HG03521 (cell line): ENCODE measurements around the gene GEMIN4.
"Not testable (repeated sequence)": the region's sequence is repeated elsewhere in the genome, so short reads cannot be mapped to it uniquely, and the experiment has no call there.

Experiments
- ATAC-seq: cut with Tn5 transposase; IDR thresholded peaks from one replicate; pipeline ENCODE4 v1.9.1; 2021; ENCODE audit warnings: mild to moderate bottlenecking, moderate library complexity; ENCODE audit not compliant: unreplicated experiment

Gene GEMIN4

DNA sequence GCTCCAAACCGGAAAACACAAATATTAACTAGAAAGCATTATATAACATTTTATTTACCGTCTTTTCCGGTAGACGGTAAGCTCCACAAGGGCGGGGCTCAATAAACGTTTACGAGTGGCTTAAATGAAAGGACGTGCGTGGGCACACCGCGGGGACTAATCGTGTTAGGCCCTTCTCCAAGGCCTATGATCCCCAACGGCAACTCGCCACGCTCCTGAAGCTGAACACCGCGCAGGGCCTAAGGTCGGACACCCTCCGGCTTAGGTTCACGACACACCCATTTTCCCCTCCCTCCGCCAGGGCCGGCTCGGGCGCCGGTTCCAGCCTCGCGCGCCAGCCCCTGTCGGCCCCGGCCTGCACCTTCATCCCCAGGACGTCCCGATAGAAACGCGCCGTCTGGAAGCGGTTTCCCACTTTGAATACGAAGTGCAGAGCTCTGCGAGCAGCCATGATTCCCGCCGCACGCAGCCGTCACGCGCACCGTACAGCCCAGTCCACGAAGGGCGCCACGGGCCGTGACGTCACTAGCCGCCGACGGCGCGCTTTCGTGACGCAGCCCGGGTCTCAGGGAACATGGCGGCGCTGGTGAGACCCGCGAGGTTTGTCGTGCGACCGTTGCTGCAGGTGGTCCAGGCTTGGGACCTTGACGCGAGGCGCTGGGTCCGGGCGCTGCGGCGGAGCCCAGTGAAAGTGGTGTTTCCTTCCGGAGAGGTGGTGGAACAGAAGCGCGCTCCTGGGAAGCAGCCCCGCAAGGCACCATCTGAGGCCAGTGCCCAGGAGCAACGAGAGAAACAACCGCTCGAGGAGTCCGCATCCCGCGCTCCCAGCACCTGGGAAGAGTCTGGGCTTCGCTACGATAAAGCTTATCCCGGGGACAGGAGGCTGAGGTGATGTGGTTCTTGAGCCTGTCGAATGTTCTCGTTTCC lies 30.0 kb upstream of the GEMIN4 start, which contains the start of the genes GLOD4 and MRM3:
TSS of gene GLOD4 (minus strand) at position 476 of the 927 bp plus-strand sequence. CDS start at position 451, 25 bp downstream.
TSS of gene MRM3 (plus strand) at position 549 of the 927 bp plus-strand sequence. CDS start at position 575, 26 bp downstream.
- ATAC-seq, result peak; percentile 89

DNA sequence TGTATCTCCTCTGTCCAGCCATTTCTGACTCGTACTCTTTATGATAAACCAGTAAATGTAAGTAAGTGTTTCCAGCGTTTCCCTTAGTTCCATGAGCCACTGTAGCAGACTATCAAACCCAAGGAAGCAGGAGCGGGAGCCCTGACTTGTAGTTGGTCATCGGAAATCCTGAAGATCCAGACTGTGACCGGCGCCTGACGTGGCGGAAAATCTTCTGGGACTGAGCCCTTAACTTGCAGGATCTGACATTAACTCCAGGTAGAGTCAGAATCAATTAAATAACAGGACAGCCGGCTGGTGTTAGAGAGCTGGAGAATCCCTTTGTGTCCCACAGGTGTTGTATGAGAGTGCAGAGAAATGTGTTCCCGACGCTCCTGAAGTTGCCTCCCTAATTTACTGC lies 26.0 kb upstream of the GEMIN4 start:
- no peak for ATAC-seq

DNA sequence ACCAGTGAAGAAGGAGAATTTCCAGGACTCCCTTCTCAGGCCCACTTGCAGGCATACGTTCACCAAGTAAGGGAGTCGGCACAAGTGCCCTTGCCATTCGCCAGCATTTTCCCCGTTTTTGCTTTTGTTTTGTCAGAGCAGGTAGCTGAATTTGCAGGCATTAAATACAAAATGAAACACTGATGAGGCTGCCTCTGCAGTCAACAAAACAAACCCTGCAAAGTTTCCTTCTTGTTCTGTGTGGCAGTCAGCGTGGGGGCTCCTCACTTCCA lies 22.2 kb upstream of the GEMIN4 start:
- no peak for ATAC-seq

DNA sequence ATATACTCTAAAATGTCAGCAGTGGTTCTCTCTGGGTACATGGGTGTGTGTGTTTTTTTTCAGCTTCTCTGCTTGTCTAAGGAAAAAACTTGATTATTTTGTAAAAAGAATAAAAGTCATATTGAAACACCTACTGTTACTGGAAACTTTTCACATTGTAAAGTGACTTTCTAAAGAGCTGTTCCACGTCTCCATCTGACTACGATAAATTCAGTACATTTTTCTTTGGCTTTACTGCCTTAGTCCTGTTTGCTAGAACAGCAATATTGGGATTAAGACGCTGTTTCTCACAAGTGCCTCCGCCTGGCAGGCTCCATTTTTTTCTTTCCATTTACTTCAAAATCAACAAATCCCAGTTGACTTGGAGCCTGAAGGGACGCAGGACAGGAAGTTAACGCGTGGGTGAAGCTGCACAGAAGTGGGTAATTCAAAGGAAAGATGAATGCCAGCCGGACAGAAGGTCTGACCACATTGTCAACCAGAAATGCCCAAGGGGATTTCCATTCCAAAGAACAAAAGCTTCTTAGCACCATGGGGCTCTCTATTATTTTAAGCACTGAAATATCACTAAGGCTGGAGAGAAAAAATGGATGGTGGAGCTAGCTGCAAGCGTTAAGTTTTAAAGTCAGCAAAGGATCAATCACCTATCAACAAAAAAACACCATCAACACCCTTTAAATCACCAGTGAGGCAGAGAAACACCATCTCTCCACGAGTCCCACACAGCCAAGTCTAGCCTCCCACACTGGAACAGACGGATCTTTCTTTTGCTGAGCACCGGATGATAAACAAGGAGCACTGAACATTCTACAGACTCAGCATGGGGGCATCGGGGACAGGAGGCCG lies 21.6 kb upstream of the GEMIN4 start:
- ATAC-seq, result no peak

DNA sequence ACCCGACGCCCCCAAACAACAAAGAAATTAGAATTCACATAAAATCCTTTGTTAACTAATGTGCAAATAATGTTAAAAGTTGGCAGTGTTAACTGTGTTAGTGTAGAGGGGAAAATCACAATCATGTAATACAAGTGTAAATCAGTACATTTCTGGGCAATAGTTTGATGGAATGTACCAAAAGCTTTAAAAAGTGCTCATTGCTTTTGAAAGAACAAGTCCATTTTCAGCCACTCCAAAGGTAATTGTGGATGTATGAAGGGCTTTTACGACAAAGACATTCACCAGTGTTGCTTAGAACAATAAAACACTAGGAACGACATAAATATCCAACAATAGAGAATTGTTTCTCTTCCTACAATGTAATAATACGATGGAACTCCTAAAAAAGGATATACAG lies 21.0 kb upstream of the GEMIN4 start:
- ATAC-seq, result no peak

DNA sequence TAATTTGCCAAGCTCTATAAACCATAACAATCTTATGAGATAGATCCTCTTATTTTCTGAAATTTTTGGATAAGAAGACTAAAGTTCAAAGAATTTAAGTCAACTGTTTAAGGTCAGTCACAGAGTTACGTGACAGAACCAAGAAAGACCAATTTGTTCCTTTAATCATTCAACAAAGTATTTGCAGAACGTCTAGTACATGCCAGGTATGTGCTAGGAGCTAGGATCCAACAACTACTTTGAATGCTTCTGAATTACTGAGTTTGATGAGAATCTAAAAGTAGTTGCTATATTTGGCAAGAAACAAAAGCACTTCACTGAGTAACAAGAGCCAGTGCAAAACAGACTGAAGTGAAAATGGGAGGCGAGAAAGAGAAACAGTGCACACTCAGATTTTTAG lies 15.0 kb upstream of the GEMIN4 start:
- ATAC-seq, result no peak

DNA sequence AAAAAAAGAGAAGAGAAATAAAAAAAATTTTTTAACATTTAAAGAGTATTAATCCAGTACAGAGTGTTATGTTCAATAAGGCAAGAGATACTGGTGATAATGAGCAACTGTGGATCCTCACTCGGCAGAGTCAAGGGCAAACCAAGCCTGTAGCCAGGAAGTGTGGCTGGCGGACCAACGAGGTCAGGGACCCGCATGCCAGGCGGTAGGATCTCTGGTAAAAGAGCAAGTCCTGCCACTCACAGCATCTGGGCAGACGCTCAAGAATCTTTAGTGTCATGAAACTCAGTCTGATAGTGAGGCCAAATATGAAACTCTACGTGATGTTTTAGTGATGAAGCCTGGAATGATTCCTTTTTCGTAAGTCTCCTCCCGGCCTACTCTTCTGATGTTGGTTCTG lies 8.3 kb upstream of the GEMIN4 start:
- ATAC-seq, result no peak

DNA sequence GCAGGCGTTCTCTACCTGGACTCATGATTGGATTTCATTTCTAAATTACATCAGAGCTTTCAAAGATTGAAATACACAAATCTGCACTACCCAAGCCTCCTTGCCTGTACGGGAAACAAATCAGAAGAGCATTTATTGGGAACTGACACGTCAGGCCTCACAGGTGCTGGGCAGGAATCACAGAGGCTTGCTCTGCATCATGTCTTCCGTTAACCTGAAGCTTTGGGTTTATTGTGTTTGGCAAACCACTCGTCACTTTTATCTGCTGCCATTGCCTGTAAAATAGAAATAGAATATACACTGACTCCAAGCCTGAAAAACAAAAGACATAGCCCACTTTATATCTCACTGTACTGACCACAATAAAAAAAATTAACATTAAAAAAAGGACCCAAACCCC lies 7.9 kb upstream of the GEMIN4 start:
- ATAC-seq, result no peak

DNA sequence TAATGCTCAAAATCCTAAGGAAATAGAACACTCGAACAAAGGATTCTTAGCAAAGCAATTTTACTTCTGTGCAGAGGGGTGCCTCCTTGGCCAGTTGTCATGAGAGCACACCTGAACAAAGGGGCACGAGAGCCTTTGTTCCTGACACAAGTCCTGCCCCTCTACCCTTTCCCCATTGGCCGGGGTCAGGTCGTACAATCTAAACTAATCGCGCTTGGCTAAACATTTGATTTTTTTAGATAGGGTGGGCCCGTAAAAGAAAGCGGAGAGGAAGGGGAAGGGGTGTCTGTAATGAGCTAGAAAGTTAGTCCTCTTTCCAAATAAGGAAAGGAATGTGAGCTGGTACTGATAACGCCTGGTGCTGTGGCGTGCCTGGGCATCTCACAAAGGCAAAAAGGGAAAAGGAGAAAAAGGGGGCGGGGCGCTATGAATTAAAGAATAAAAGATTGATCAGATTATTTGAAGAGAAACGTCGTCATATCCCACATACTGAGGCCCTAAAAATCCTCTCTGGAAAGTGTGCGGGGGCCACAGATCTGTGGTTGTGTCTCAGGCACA lies 4.0 kb upstream of the GEMIN4 start:
- not testable (repeated sequence) for ATAC-seq

DNA sequence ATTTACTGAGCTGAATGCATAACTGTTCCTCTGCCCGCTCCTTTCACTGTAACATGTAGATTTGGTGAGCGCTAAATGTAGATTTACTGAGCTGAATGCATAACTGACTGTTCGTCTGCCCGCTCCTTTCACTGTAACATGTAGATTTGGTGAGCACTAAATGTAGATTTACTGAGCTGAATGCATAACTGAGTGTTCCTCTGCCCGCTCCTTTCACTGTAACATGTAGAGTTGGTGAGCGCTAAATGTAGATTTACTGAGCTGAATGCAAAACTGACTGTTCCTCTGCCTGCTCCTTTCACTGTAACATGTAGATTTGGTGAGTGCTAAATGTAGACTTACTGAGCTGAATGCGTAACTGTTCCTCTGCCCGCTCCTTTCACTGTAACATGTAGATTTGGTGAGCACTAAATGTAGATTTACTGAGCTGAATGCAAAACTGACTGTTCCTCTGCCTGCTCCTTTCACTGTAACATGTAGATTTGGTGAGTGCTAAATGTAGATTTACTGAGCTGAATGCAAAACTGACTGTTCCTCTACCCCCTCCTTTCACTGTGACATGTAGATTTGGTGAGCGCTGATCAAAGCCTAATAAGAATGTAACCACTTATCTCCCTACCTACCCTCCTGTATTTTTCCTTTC lies 3.4 kb upstream of the GEMIN4 start:
- not testable (repeated sequence) for ATAC-seq

DNA sequence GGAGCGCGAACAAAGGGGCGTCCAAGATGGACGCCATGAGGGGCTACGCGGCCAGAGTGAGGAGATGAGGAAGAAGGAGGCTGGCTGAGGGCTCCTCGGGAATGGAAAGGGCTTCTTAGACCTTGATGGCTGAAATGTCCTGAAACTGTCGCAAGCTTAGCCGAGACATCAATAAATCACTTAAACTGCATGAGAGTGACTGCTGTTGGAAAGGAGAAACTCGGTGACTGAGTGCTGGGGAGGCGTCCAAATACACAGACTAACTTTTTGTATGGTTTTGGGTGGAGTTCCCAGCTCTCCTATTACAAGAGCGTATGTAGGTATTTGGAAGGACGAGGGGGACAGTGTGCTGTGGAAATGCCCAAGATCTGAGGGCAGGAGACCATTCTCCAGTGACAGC lies 1.4 kb upstream of the GEMIN4 start:
- ATAC-seq, result no peak

DNA sequence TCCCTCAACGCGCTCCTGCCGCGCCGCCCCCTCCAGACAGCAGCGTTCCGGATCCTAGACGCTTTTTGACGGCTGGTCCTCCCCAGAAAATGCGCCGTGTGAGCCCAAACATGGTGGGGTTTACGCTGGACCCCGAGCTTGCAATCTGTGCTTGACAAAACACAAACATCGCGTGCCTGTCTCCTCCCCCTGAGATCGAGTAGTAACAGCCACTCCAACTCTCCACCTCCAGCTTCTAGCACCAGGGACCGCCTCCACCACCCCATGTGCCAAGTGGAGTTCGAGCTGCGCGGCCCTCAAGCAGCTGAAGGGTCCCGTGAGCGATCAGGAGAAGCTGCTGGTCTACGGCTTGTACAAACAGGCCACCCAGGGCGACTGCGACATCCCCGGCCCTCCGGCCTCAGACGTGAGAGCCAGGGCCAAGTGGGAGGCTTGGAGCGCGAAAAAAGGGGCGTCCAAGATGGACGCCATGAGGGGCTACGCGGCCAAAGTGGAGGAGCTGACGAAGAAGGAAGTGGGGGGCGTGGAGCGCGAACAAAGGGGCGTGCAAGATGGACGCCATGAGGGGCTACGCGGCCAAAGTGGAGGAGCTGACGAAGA lies 656 bp upstream of the GEMIN4 start:
- peak; percentile 1 for ATAC-seq

DNA sequence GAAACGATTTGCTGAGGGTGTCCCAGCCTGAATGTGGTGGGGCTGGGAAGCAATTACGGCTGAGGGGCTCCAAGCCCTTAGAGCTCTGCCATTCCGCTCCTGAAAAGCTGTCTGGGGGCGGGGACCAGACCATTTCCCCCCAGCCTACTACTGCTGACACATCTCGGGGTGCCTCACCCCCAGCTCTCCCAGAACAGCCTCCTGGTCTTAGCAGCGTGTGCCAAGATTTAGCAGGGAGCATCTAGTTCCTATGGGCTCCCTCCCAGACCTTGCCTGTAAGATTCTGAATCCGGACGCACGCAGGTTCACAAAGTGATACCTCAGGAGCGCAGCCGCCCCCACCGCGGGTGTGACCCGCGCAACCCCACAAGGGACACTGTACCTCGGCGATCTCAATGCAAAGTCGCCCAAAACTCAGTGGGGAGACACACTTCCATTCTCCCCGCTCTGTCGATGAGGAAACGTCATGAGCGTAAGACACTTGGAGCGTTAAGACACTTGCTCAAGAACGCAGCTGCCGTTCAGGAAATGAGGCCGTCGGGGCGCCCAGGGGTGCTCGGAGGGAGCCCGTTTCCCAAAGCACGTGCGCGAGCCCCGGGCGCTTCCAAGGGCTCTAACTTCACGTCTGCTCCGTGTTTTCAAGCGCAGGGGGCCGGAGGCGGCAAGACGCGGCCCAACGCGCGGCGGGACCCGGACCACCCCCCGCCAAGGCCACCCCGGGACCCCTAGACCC lies 629 bp downstream of the GEMIN4 start:
- ATAC-seq, result peak; percentile 15

DNA sequence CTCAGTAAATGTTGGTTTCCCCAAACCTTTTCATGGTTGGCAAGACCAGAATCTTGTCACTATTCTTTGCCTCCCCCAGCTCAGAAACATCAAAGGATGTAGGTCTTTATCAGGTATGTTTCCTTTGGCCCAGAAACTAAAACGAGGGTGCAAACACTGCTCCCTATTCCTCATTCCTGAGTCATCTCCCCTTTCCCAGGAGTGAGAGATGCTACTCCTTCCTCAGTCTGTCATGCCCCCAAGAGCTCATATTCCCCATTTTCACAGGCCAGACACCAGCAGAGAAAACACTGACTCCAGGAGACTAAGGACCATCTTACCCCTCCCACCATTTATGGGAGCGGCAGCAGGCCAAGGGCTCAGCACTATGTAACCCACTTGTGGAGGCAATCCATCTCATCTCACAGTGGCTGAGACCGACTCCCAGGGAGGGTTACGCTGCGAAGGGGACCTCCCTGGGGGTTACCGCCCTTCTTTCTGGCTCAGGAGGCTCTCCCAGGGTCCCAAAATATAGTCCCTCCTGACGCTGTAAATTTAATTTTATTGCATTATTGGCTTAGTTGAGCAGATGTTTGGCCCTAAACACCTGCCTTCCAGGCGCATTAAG lies 1.5 kb downstream of the GEMIN4 start:
- no peak for ATAC-seq

DNA sequence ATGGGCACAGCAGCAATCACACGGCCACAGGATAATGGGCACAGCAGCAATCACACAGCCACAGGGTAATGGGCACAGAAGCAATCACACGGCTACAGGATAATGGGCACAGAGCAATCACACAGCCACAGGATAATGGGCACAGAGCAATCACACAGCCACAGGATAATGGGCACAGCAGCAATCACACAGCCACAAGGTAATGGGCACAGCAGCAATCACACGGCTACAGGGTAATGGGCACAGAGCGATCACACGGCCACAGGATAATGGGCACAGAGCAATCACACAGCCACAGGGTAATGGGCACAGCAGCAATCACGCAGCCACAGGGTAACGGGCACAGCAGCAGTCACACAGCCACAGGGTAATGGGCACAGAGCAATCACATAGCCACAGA lies 2.7 kb downstream of the GEMIN4 start:
- ATAC-seq, result not testable (repeated sequence)

DNA sequence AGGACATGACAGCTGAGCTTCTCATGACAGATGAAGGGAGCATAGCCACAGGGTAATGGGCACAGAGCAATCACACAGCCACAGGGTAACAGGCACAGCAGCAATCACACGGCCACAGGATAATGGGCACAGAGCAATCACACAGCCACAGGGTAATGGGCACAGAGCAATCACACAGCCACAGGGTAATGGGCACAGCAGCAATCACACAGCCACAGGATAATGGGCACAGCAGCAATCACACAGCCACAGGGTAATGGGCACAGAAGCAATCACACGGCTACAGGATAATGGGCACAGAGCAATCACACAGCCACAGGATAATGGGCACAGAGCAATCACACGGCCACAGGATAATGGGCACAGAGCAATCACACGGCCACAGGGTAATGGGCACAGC lies 3.5 kb downstream of the GEMIN4 start:
- not testable (repeated sequence) for ATAC-seq

DNA sequence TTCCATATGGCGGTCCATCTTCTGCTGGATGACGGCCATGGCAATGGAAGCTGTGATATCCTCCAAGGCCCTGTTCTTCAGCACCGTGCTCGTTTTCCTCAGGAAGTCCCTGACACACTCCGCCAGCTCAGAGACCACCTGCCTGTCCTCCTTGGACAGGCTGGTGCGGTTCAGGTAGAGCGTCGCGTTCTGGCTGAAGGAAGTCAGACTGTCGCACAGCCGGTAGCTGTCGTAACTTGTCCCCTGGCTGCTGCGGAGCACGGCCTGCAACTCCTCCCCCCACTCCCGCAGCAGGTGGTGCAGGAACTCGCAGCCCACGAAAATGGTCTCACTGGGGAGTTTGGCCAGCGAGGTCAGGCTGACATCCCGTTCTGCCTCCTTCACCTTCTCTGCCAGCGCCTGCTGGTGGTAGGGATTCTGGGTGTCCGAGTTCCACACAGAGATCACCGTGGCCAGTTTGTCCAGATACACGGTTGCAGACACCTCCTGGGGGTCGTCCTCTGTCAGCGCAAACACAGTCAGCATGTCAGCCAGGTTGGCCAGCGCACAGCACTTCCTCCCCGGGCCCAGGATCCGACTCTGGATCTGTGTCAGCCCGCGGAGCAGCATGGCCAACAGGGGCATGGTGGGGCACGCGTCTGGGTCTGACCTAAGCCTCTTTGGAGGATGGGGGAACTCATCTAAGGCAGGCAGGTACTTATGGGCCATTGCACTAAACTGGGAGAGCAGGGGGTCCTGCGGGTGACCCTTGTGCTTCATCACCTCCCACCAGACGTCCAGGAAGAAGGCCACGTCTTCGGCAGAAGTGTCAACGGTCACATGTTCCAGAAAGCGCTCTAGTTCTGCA lies 5.1 kb downstream of the GEMIN4 start:
- ATAC-seq, result no peak

DNA sequence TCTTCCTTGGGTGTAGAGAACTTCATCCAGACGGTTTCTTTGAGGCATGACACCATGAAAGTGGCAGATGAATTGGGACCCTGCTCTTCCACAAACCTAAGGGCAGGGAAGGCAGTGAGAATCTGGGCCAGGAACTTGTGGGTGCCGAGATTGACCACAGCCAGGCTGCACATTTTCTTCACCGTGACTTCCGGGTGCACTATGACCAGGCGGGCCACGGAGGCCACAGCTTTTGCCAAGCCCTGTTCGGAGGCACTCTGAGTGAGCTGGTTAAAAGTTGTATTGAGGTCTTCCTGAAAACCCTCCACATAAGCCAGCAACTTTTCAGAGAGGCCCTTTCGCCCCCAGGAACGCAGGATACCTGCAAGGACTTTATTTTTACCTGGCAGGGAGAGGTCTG lies 5.9 kb downstream of the GEMIN4 start:
- ATAC-seq, result no peak

DNA sequence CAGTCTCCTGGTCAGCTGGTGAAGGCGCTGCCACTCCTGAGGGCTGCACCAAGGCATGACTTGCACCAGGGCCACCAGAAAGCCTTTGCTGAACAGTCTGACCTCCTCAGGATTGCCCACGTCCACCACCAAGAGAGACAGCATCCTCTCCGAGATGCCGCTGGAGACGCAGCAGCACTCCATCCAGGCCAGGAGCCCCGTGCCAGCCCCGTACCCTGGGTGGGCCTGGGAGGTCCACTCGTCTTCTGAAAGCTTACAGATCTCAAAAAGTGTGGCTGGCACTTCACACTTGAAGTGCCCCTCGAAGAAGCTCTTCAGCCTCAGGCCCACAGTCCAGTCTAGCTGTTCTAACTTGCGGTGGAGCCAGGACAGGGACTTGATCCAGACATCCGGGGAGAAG lies 6.7 kb downstream of the GEMIN4 start:
- ATAC-seq, result no peak
